Neural cell (in vitro differentiated cells): ENCODE measurements around the gene LEF1. TPM values are rescaled to one million over a fixed set of nuclear protein-coding genes. Genes with fewer than 3 reads are reported as not detected.

ENCODE experiments used
- H2AFZ ChIP-seq: fragments of 200-600, 300-800 bp; sonication (generic), shearing (Covaris generic); 2 replicates; pipeline ENCODE4 v1.6.0; 2014; ENCODE audit warnings: low read depth, mild to moderate bottlenecking, antibody characterized with exemption, low read length, moderate library complexity
- H3F3A ChIP-seq: fragments of 200-600 bp; shearing (Covaris generic); 2 replicates; pipeline ENCODE4 v1.6.1; 2016; ENCODE audit warnings: mild to moderate bottlenecking, moderate library complexity, mixed read lengths, antibody characterized with exemption, low read length; ENCODE audit not compliant: insufficient read depth, poor library complexity, severe bottlenecking
- H3K27ac ChIP-seq: fragments of 200-600, 300-800 bp; sonication (generic), shearing (Covaris generic); 2 replicates; pipeline ENCODE4 v1.5.1; 2014; ENCODE audit warnings: mild to moderate bottlenecking, low read length, moderate library complexity
- H3K27me3 ChIP-seq: fragments of 300-800, 200-600 bp; sonication (generic), shearing (Covaris generic); 2 replicates; pipeline ENCODE4 v1.6.0; 2014; ENCODE audit warnings: mild to moderate bottlenecking, low read depth, low read length, moderate library complexity; ENCODE audit not compliant: insufficient read depth
- H3K36me3 ChIP-seq: fragments of 300-800, 200-600 bp; sonication (generic), shearing (Covaris generic); 2 replicates; pipeline ENCODE4 v1.5.1; 2014; ENCODE audit warnings: mild to moderate bottlenecking, antibody characterized with exemption, low read length, moderate library complexity; ENCODE audit not compliant: insufficient read depth
- H3K4me2 ChIP-seq: fragments of 300-800, 200-600 bp; sonication (generic), shearing (Covaris generic); 2 replicates; pipeline ENCODE4 v1.6.0; 2014; ENCODE audit warnings: mild to moderate bottlenecking, low read length
- H3K4me3 ChIP-seq: fragments of 300-800, 200-600 bp; sonication (generic), shearing (Covaris generic); 2 replicates; pipeline ENCODE4 v1.5.1; 2014; ENCODE audit warnings: mild to moderate bottlenecking, low read length, moderate library complexity
- H3K79me2 ChIP-seq: fragments of 200-600 bp; shearing (Covaris generic); replicated peaks from 2 replicates; pipeline ENCODE4 v1.6.0; 2014; ENCODE audit warnings: mild to moderate bottlenecking, low read length, moderate library complexity; ENCODE audit not compliant: insufficient read depth
- H3K9ac ChIP-seq: fragments of 300-800, 200-600 bp; sonication (generic), shearing (Covaris generic); 2 replicates; pipeline ENCODE4 v1.6.1; 2016; ENCODE audit warnings: mild to moderate bottlenecking, low read length, mixed read lengths
- H3K9me2 ChIP-seq: fragments of 200-600 bp; shearing (Covaris generic); 2 replicates; pipeline ENCODE4 v1.6.1; 2016; ENCODE audit warnings: mild to moderate bottlenecking, low read length, mixed read lengths; ENCODE audit not compliant: insufficient read depth
- H3K9me3 ChIP-seq: fragments of 200-600, 300-800 bp; sonication (generic), shearing (Covaris generic); 2 replicates; pipeline ENCODE4 v1.6.1; 2016; ENCODE audit warnings: mild to moderate bottlenecking, mixed run types, low read length, moderate library complexity, mixed read lengths
- H4K20me1 ChIP-seq: fragments of 200-600 bp; shearing (Covaris generic); 2 replicates; pipeline ENCODE4 v1.6.1; 2016; ENCODE audit warnings: mild to moderate bottlenecking, mixed run types; ENCODE audit not compliant: insufficient read depth
- EP300 ChIP-seq: fragments of 450-650 bp; conservative IDR thresholded peaks from 2 replicates; pipeline ENCODE4 v1.6.1; 2014; ENCODE audit warnings: antibody characterized with exemption, mild to moderate bottlenecking, moderate library complexity; ENCODE audit not compliant: poor library complexity, severe bottlenecking
- EZH2 ChIP-seq: fragments of 200-600, 300-800 bp; shearing (Covaris generic), sonication (generic); IDR thresholded peaks from 2 replicates; pipeline ENCODE4 v1.6.1; 2014; ENCODE audit warnings: antibody characterized with exemption, low read length, borderline replicate concordance, mild to moderate bottlenecking; ENCODE audit not compliant: insufficient read depth, poor library complexity, severe bottlenecking
- MXI1 ChIP-seq: fragments of 450-650 bp; conservative IDR thresholded peaks from 2 replicates; pipeline ENCODE4 v1.6.1; 2014; ENCODE audit warnings: antibody characterized with exemption, mild to moderate bottlenecking; ENCODE audit not compliant: poor library complexity, severe bottlenecking
- POLR2AphosphoS5 ChIP-seq: IDR thresholded peaks from 2 replicates; pipeline ENCODE4 v1.6.1; 2012
- RAD21 ChIP-seq: fragments of 450-650 bp; conservative IDR thresholded peaks from 2 replicates; pipeline ENCODE4 v1.6.1; 2014; ENCODE audit warnings: antibody characterized with exemption, mild to moderate bottlenecking, moderate library complexity
- SMC3 ChIP-seq: fragments of 450-650 bp; conservative IDR thresholded peaks from 2 replicates; pipeline ENCODE4 v1.6.1; 2014; ENCODE audit warnings: antibody characterized with exemption, mild to moderate bottlenecking, moderate library complexity; ENCODE audit not compliant: poor library complexity
- TAF1 ChIP-seq: IDR thresholded peaks from 2 replicates; pipeline ENCODE4 v1.6.1; 2012; ENCODE audit warnings: low read depth
- polyA plus RNA-seq: library from polyadenylated mRNA; depleted of rRNA; stranded (reverse); fragments of >200 nt; gene quantifications from 2 replicates; pipeline ENCODE4 v1.2.3, GENCODE V29; 2014
- TF ChIP-seq, protein P1 (sequence below): IDR thresholded peaks from 2 replicates; pipeline ENCODE4 v1.6.1; 2012; ENCODE audit warnings: borderline replicate concordance
- TF ChIP-seq, protein P2 (sequence below): fragments of 450-650 bp; IDR thresholded peaks from 2 replicates; pipeline ENCODE4 v1.5.1; 2014; ENCODE audit warnings: antibody characterized with exemption, mild to moderate bottlenecking, moderate library complexity; ENCODE audit not compliant: poor library complexity, severe bottlenecking

Gene LEF1
- polyA plus RNA-seq, 1 donor from 2014 or later, result 0.78 TPM

DNA sequence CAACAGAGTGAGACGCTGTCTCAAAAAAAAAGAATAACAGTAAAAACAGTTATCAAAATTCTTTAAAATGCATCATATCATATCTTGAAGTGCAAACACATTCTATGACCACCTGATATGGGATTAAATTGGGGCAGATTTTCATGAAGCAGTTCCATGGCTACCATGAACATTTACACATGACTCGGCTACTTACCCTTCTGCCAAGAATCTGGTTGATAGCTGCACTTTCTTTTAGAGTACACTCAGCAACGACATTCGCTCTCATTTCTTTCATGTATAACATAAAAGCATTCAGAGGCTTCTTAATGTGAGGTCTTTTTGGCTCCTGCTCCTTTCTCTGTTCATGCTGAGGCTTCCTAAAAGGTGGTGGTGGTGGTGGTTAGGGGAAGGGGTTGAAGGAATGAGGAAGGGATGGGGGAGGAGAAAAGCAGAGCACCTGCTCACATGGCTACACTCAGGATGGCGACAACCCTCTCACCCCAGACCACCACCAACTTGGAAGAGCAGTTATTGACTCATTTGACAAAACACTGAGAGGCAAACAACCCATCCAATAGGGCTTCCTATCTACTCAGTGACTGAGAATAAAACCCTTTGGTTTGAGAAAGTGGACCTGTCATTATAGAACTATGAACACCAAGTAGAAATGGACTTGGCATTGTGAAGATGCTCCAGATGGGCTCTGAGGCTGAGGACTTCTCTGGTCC is 90.6 kb downstream of the LEF1 start:
- Histone ChIP-seq H3K79me2 (no peaks in the 10 kb centered on the region), H3K4me3 (no peak overlapping the region), H2AFZ (no peak overlapping the region), H4K20me1 (no peaks in the 10 kb centered on the region), H3K27ac (no peak overlapping the region), H3K9me3 (no peaks in the 10 kb centered on the region), H3K27me3 (no peaks in the 10 kb centered on the region), H3K9me2 (no peaks in the 10 kb centered on the region), H3K4me2 (no peak overlapping the region), H3F3A (no peaks in the 10 kb centered on the region), H3K36me3 (no peaks in the 10 kb centered on the region), H3K9ac (no peak overlapping the region)
- TF ChIP-seq EP300 (no peak), MXI1 (no peak), POLR2AphosphoS5 (no peak), RAD21 (no peak)

DNA sequence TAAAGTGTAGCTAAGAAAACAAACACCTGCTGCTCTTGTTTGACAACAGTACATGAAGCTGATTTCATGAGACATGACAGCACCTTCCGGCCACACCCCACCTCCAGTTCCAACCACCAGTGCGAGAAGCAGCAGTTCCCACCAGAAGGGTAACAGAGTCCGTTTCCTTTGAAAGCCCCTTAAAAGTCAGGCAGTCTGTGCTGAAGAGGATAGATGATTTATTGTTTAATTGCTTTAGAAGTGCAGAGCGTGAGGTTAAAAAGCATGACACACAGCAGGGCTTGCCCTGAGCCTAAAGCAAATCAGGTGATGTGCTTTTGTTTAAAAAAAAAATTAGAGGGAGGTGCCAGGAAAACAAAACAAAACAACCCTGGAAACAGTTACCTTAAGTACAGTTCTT is 96.4 kb downstream of the LEF1 start:
- Histone ChIP-seq H3K79me2 (no peaks in the 10 kb centered on the region), H3K4me3 (no peak overlapping the region), H3K9ac (no peak overlapping the region), H3K4me2 (no peak overlapping the region), H2AFZ (no peak overlapping the region), H4K20me1 (no peaks in the 10 kb centered on the region), H3K27ac (no peak overlapping the region), H3F3A (no peaks in the 10 kb centered on the region), H3K27me3 (no peaks in the 10 kb centered on the region), H3K36me3 (no peaks in the 10 kb centered on the region), H3K9me3 (no peaks in the 10 kb centered on the region), H3K9me2 (no peaks in the 10 kb centered on the region)
- TF ChIP-seq EZH2 (no peak), RAD21 (no peak), POLR2AphosphoS5 (no peak), MXI1 (no peak), EP300 (no peak), TAF1 (no peak), SMC3 (no peak)
- TF ChIP-seq, protein P1, sequence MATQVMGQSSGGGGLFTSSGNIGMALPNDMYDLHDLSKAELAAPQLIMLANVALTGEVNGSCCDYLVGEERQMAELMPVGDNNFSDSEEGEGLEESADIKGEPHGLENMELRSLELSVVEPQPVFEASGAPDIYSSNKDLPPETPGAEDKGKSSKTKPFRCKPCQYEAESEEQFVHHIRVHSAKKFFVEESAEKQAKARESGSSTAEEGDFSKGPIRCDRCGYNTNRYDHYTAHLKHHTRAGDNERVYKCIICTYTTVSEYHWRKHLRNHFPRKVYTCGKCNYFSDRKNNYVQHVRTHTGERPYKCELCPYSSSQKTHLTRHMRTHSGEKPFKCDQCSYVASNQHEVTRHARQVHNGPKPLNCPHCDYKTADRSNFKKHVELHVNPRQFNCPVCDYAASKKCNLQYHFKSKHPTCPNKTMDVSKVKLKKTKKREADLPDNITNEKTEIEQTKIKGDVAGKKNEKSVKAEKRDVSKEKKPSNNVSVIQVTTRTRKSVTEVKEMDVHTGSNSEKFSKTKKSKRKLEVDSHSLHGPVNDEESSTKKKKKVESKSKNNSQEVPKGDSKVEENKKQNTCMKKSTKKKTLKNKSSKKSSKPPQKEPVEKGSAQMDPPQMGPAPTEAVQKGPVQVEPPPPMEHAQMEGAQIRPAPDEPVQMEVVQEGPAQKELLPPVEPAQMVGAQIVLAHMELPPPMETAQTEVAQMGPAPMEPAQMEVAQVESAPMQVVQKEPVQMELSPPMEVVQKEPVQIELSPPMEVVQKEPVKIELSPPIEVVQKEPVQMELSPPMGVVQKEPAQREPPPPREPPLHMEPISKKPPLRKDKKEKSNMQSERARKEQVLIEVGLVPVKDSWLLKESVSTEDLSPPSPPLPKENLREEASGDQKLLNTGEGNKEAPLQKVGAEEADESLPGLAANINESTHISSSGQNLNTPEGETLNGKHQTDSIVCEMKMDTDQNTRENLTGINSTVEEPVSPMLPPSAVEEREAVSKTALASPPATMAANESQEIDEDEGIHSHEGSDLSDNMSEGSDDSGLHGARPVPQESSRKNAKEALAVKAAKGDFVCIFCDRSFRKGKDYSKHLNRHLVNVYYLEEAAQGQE, result no peak
- TF ChIP-seq, protein P2, sequence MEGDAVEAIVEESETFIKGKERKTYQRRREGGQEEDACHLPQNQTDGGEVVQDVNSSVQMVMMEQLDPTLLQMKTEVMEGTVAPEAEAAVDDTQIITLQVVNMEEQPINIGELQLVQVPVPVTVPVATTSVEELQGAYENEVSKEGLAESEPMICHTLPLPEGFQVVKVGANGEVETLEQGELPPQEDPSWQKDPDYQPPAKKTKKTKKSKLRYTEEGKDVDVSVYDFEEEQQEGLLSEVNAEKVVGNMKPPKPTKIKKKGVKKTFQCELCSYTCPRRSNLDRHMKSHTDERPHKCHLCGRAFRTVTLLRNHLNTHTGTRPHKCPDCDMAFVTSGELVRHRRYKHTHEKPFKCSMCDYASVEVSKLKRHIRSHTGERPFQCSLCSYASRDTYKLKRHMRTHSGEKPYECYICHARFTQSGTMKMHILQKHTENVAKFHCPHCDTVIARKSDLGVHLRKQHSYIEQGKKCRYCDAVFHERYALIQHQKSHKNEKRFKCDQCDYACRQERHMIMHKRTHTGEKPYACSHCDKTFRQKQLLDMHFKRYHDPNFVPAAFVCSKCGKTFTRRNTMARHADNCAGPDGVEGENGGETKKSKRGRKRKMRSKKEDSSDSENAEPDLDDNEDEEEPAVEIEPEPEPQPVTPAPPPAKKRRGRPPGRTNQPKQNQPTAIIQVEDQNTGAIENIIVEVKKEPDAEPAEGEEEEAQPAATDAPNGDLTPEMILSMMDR, result no peak
